Omental fat pad (tissue), 4 donors: ENCODE data around the gene MKKS. TPM values are rescaled to one million over a fixed set of nuclear protein-coding genes. Genes with fewer than 3 reads are reported as not detected.

Experiments used
- ATAC-seq: fragments of 150-250 bp; one replicate; pipeline ENCODE4 v1.9.1; 2016; ENCODE audit warnings: mild to moderate bottlenecking, moderate library complexity; ENCODE audit not compliant: low FRiP score
- DNase-seq: peaks from one replicate; pipeline ENCODE4 v3.0.0-alpha.2; 2019; ENCODE audit warnings: low spot score
- total RNA-seq, 4 donors: library from RNA; depleted of rRNA; stranded (reverse); fragments of >200 nt; gene quantifications; one replicate each; pipeline ENCODE4 v1.1.0, GENCODE V29; 2016
- TF ChIP-seq, protein P1 (sequence below), 3 donors: fragments of 450-650 bp; IDR thresholded peaks; one replicate each; pipeline ENCODE4 v1.5.1; 2016 to 2017; ENCODE audit warnings: antibody characterized with exemption in 3 of 3, mild to moderate bottlenecking in 3 of 3, moderate library complexity in 2 of 3

MKKS gene
- total RNA-seq, 4 donors from 2014 or later, result 7.7 to 25.5 (median 12.5) TPM

DNA sequence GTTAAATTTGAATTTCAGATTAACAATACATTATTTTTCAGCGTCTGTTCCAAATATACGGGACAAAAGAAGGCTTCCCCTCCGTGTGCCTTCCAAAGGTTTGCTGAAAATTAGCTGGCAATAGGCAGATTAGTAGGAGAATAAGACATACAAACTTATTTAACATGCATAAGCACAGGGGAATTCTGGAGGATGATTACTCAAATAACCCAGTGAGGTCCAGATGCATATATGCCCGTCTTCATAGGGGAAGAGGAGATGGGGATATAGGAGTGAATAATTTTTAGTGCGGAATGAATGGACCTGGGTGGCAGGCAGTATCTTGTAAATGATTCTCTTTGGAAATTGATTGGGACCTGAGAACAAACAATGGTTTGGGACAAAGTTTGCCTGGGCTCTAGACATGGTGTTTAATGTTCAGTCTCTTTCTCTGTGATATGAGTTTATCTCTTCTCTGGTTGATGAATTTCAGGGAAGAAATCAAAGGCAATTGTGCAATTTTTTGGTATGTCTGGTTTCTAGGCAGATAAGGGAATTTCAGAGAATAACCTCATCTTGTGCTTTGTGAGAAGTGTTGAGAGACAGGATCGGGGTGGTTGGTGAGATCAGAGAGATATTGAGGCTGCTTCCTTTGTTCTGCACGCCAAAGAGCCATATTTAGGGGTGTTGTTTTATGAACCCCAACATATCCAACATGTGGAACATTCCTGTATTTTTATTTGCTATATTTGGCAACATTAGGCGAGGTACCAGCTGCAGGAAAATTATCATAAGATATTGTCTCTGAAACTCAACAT lies 63.7 kb downstream of the MKKS start:
- DNase-seq, result no peak
- ATAC-seq, result peak; percentile 70
- TF ChIP-seq, protein P1, sequence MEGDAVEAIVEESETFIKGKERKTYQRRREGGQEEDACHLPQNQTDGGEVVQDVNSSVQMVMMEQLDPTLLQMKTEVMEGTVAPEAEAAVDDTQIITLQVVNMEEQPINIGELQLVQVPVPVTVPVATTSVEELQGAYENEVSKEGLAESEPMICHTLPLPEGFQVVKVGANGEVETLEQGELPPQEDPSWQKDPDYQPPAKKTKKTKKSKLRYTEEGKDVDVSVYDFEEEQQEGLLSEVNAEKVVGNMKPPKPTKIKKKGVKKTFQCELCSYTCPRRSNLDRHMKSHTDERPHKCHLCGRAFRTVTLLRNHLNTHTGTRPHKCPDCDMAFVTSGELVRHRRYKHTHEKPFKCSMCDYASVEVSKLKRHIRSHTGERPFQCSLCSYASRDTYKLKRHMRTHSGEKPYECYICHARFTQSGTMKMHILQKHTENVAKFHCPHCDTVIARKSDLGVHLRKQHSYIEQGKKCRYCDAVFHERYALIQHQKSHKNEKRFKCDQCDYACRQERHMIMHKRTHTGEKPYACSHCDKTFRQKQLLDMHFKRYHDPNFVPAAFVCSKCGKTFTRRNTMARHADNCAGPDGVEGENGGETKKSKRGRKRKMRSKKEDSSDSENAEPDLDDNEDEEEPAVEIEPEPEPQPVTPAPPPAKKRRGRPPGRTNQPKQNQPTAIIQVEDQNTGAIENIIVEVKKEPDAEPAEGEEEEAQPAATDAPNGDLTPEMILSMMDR (IDR thresholded peaks at IDR 0.05), result no peak

DNA sequence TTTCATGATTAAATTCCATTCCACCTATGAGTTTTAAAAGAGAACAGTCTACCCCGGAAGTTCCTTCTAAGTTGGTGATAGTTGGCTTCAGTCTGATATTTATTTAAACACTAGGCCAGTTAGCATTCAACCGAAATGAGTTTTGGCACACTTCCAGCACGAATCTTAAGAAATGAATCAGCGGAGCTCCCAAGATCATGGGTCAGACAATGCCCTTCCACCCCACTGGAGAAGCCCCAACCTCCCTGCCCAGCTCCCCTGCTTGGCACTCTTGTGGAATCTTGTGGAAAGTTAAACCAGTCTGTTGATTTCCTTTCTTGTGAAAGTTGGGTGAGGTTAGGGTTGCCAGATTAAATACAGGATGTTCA lies 64.3 kb downstream of the MKKS start:
- ATAC-seq (peak; percentile 64), DNase-seq (no peak)
- TF ChIP-seq, protein P1 (IDR thresholded peaks at IDR 0.05), result no peak

DNA sequence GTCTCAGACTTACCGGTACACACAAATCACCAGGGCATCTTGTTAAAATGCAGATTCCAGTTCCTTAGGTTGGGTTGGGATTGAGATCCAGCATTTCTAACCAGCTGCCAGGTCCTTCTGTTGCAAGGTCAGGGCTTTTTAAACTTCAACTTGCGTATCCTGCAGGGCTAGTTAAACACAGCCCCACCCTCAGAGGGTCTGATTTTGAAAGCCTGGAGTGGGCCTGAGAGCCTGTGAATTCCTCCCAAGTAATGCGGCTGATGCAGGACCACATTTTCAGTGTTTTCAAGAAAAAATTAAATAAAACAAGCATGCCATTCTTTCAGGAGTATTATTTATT lies 65.3 kb downstream of the MKKS start:
- DNase-seq, result no peak
- TF ChIP-seq, protein P1 (IDR thresholded peaks at IDR 0.05), result no peak
- ATAC-seq, result no peak

- ATAC-seq (no peak), DNase-seq (no peak)
- TF ChIP-seq, protein P1 (IDR thresholded peaks at IDR 0.05), result no peak
These were observed 65.9 kb downstream of the MKKS start for GRCh38 chr20:10367943-10368701.

GRCh38 chr20:10367693-10367942 lies 66.4 kb downstream of the MKKS start:
- no peak for ATAC-seq
- DNase-seq, result no peak
- TF ChIP-seq, protein P1 (IDR thresholded peaks at IDR 0.05), result no peak

DNA sequence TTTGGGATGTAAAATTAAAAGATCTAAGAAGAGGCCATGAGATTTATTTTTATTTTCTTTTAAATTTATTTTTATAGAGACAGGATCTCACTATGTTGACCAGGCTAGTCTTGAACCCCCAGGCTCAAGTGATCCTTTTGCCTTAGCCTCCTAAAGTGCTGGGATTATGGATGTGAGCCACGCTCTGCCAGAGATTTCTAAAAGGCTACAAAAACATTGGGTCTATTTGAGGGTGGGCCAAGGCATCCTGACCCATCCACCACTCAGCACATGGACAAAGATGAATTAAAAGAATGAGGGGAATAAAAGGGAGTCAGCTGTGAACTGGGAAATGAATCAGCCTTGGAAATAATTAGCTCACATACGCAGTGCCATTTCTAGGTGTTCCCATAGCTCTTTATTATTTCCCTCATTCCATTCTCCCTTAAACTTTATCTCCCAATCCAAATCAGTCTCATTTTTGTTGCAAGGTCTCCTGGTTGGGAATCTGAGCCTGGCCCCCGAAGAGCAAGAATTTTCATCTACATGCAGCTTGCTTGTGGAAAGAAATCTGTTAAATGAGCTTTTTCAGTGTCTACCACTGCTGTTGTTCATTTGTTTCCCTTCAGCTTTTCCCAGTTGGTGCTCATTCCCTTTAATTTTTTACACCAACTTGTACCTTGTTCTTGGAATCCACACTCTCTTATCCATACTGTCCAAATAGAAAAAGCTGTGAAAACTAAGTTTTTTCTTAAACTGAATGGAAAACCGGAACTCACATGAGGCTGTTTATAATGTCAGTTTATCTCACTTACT lies 66.9 kb downstream of the MKKS start:
- DNase-seq (no peak), ATAC-seq (no peak)
- TF ChIP-seq, protein P1 (IDR thresholded peaks at IDR 0.05), result no peak
